Astrocyte (in vitro differentiated cells and primary cell): ENCODE data around the gene UBAP1. TPM values are rescaled to one million over a fixed set of nuclear protein-coding genes. Genes with fewer than 3 reads are reported as not detected.
A peak's percentile ranks its signal among the peaks of the same experiment; 100 is the strongest.

Source experiments
- DNase-seq: peaks from one replicate; pipeline ENCODE4 v3.0.0-alpha.2; 2010; ENCODE audit warnings: low read depth
- FAIRE-seq: peaks from 2 replicates; lab custom pipeline; 2011; peaks lifted over from hg19 to GRCh38; lab: Jason Lieb, UNC
- H2AFZ ChIP-seq: 2 replicates; pipeline ENCODE4 v1.6.0; 2012; ENCODE audit warnings: low read depth, low read length, inconsistent platforms
- H3K27ac ChIP-seq: 2 replicates; pipeline ENCODE4 v1.5.1; 2011; ENCODE audit warnings: low read depth, low read length, inconsistent platforms
- H3K27me3 ChIP-seq: 2 replicates; pipeline ENCODE4 v1.6.0; 2011; ENCODE audit warnings: low read length, inconsistent platforms; ENCODE audit not compliant: insufficient read depth
- H3K36me3 ChIP-seq: 2 replicates; pipeline ENCODE4 v1.5.1; 2011; ENCODE audit warnings: low read length, inconsistent platforms; ENCODE audit not compliant: insufficient read depth
- H3K4me1 ChIP-seq: 2 replicates; pipeline ENCODE4 v1.5.1; 2011; ENCODE audit warnings: low read length, inconsistent platforms; ENCODE audit not compliant: insufficient read depth
- H3K4me2 ChIP-seq: 2 replicates; pipeline ENCODE4 v1.6.0; 2012; ENCODE audit warnings: low read length, inconsistent platforms
- H3K4me3 ChIP-seq: 2 replicates; pipeline ENCODE4 v1.5.1; 2011; ENCODE audit warnings: low read depth, mild to moderate bottlenecking, low read length, inconsistent platforms; ENCODE audit not compliant: insufficient read depth
- H3K79me2 ChIP-seq: 2 replicates; pipeline ENCODE4 v1.6.0; 2012; ENCODE audit warnings: mild to moderate bottlenecking, low read length, inconsistent platforms; ENCODE audit not compliant: insufficient read depth
- H3K9ac ChIP-seq: 2 replicates; pipeline ENCODE4 v1.6.0; 2012; ENCODE audit warnings: mild to moderate bottlenecking, low read length, inconsistent platforms
- H3K9me3 ChIP-seq: 2 replicates; pipeline ENCODE4 v1.5.1; 2012; ENCODE audit warnings: low read depth, mild to moderate bottlenecking, low read length, inconsistent platforms; ENCODE audit not compliant: insufficient read depth
- H4K20me1 ChIP-seq: 2 replicates; pipeline ENCODE4 v1.6.0; 2012; ENCODE audit warnings: low read length, inconsistent platforms; ENCODE audit not compliant: insufficient read depth
- H3K27ac Mint-ChIP-seq: one replicate; pipeline ENCODE4 v1.8.0; 2021; ENCODE audit warnings: mild to moderate bottlenecking, mixed read lengths; ENCODE audit not compliant: unreplicated experiment
- H3K27me3 Mint-ChIP-seq: one replicate; pipeline ENCODE4 v1.8.0; 2021; ENCODE audit warnings: low read depth, mixed read lengths; ENCODE audit not compliant: unreplicated experiment
- H3K36me3 Mint-ChIP-seq: one replicate; pipeline ENCODE4 v1.8.0; 2021; ENCODE audit warnings: low read depth, mixed read lengths; ENCODE audit not compliant: unreplicated experiment
- H3K4me1 Mint-ChIP-seq: one replicate; pipeline ENCODE4 v1.8.0; 2021; ENCODE audit warnings: low read depth, mixed read lengths; ENCODE audit not compliant: unreplicated experiment
- H3K4me3 Mint-ChIP-seq: one replicate; pipeline ENCODE4 v1.8.0; 2021; ENCODE audit warnings: mild to moderate bottlenecking, moderate library complexity, mixed read lengths; ENCODE audit not compliant: unreplicated experiment
- H3K9me3 Mint-ChIP-seq: one replicate; pipeline ENCODE4 v1.8.0; 2021; ENCODE audit warnings: mild to moderate bottlenecking, mixed read lengths; ENCODE audit not compliant: unreplicated experiment
- EZH2 ChIP-seq: IDR thresholded peaks from 2 replicates; pipeline ENCODE4 v1.6.1; 2012; ENCODE audit warnings: mild to moderate bottlenecking, low read length, inconsistent platforms; ENCODE audit not compliant: insufficient read depth
- total RNA-seq: library from RNA; stranded (reverse); gene quantifications from 2 replicates; pipeline ENCODE4 v1.2.1, GENCODE V29; 2021
- TF ChIP-seq, protein P1 (sequence below): IDR thresholded peaks from 2 replicates; pipeline ENCODE4 v1.5.1; 2011; ENCODE audit warnings: low read depth, mild to moderate bottlenecking, inconsistent platforms, low read length, moderate library complexity; ENCODE audit not compliant: insufficient read depth

UBAP1 gene
- total RNA-seq, 1 donor from 2014 or later = 52.0 TPM

DNA sequence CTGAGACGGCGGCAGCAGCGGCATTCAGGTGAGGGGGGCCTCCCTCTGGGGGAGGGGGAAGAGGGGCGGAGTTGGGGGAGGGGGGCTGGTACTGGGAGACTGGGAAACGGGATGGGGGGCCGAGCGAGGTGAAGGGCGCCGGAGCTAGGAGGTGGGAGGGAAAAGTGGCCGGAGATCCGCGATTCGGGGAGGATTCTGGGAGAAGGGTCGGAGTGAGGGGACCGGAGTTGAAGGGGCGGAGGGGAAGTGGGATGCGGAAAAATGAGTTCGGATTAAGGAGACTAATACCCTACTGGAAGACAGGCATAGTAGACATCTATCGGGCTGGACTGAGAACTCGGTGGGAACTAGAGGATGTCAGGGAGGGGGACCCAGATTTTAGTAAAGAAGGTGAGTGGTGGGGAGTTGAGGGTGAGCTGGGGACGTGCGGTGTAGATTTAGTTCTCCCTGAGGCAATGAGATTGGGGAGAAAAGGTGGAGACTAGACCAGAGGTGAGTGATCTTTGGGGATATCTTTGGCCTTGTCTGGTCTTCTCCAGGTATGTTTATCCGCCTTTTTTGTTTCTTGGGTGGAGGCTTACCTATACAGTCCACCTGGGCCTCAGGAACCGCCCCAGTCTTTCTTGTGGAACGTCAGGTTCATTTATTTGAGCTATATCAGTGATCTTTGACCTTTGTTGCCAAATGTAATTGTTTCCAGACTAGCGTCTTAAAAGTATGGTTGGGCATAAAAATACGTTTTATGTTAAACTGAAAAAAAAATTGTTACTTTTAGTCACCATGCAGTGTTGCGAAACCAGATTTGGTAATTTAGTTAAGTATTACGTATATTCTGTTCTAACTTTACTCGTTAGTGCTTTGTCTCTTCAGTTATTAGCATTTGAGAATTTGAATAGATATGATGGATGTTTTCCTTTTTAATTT lies 632 bp downstream of the UBAP1 start:
- Histone ChIP-seq H4K20me1 (peaks cover 25% of the 10 kb centered on the region), H3K36me3 (no peaks in the 10 kb centered on the region), H3K27me3 (no peaks in the 10 kb centered on the region), H3K9ac (peak overlapping the region; percentile 98), H3K9me3 (no peaks in the 10 kb centered on the region), H3K4me1 (peaks cover 4% of the 10 kb centered on the region), H3K27ac (peak overlapping the region; percentile 84), H3K79me2 (peaks cover 60% of the 10 kb centered on the region), H3K4me3 (peak overlapping the region; percentile 99), H3K4me2 (peak overlapping the region; percentile 100), H2AFZ (peak overlapping the region; percentile 86)
- H3K4me1 Mint-ChIP-seq = peaks cover 5% of the 10 kb centered on the region
- H3K27me3 Mint-ChIP-seq = no peaks in the 10 kb centered on the region
- H3K36me3 Mint-ChIP-seq = no peaks in the 10 kb centered on the region
- H3K4me3 Mint-ChIP-seq = peak overlapping the region; percentile 97
- H3K27ac Mint-ChIP-seq = peak overlapping the region; percentile 99
- DNase-seq = no peak
- TF ChIP-seq, protein P1, sequence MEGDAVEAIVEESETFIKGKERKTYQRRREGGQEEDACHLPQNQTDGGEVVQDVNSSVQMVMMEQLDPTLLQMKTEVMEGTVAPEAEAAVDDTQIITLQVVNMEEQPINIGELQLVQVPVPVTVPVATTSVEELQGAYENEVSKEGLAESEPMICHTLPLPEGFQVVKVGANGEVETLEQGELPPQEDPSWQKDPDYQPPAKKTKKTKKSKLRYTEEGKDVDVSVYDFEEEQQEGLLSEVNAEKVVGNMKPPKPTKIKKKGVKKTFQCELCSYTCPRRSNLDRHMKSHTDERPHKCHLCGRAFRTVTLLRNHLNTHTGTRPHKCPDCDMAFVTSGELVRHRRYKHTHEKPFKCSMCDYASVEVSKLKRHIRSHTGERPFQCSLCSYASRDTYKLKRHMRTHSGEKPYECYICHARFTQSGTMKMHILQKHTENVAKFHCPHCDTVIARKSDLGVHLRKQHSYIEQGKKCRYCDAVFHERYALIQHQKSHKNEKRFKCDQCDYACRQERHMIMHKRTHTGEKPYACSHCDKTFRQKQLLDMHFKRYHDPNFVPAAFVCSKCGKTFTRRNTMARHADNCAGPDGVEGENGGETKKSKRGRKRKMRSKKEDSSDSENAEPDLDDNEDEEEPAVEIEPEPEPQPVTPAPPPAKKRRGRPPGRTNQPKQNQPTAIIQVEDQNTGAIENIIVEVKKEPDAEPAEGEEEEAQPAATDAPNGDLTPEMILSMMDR = no peak
- no peak for TF ChIP-seq EZH2
- H3K9me3 Mint-ChIP-seq = no peaks in the 10 kb centered on the region
- FAIRE-seq = no peak

- no peak overlapping the region for H2AFZ ChIP-seq
- Mint-ChIP-seq H3K9me3 (no peaks in the 10 kb centered on the region), H3K36me3 (no peaks in the 10 kb centered on the region), H3K27me3 (no peaks in the 10 kb centered on the region), H3K27ac (peak overlapping the region; percentile 91), H3K4me1 (peaks cover 23% of the 10 kb centered on the region), H3K4me3 (peak overlapping the region; percentile 62)
- no peaks in the 10 kb centered on the region for H3K9me3 ChIP-seq
- peaks cover 50% of the 10 kb centered on the region for H4K20me1 ChIP-seq
- peak; percentile 83 for FAIRE-seq
- peaks cover 87% of the 10 kb centered on the region for H3K79me2 ChIP-seq
- peak overlapping the region; percentile 68 for H3K4me2 ChIP-seq
- no peak overlapping the region for H3K4me3 ChIP-seq
- peak overlapping the region; percentile 50 for H3K9ac ChIP-seq
- no peaks in the 10 kb centered on the region for H3K27me3 ChIP-seq
- H3K36me3 ChIP-seq = no peaks in the 10 kb centered on the region
- TF ChIP-seq, protein P1 = no peak
- no peak for TF ChIP-seq EZH2
- H3K4me1 ChIP-seq = peaks cover 26% of the 10 kb centered on the region
- peak; percentile 99 for DNase-seq
- peak overlapping the region; percentile 77 for H3K27ac ChIP-seq
Observed at GRCh38 chr9:34185778-34186551, 7.1 kb downstream of the UBAP1 start.
